Gastrocnemius medialis (tissue), 4 donors: ENCODE results near the gene MAP10.

Experiments
- POLR2A ChIP-seq, 2 donors: fragments of 450-650 bp; IDR thresholded peaks; one replicate each; pipeline ENCODE4 v1.6.1; 2017; ENCODE audit warnings: antibody characterized with exemption in 2 of 2, mild to moderate bottlenecking in 2 of 2, moderate library complexity in 2 of 2
- TF ChIP-seq, protein P1 (sequence below), 5 experiments: fragments of 450-650 bp in 3 of 5; fragments of 200-600 bp in 2 of 5; sonication (generic) in 2 of 5; IDR thresholded peaks in 4 of 5; conservative IDR thresholded peaks in 1 of 5; 1 replicate in 4 of 5; 2 replicates in 1 of 5; pipeline ENCODE4 v1.5.1; 2016 to 2019; ENCODE audit warnings: antibody characterized with exemption in 5 of 5, mild to moderate bottlenecking in 3 of 5, moderate library complexity in 3 of 5

DNA sequence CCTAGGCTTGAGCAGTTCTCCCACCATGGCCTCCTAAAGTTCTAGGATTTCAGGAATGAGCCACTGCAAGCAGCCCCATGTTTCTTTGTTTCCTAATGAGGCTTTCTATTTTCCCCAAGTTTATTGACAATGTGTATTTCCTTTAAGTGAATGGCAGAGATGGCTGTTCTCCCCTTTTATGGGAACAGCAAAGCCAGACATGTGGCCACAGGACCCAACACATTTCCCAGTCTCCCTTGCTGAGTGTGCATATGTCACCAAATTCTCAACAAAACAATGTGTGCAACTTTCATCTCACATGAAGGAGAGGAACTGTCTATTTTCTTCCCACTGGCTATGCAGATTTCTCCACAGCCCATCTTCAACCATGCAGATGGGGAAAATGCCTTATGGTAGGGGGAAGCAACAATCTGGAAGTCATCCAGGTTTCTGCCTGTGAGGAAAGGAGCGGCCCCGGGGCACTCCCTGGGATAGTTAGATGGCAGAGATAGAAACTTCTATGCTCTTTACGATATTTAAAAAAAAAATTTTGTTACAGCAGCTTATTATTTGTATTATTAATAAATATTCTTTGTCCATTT is 28.6 kb upstream of the MAP10 start:
- TF ChIP-seq POLR2A (IDR thresholded peaks at IDR 0.05): no peak
- TF ChIP-seq, protein P1, sequence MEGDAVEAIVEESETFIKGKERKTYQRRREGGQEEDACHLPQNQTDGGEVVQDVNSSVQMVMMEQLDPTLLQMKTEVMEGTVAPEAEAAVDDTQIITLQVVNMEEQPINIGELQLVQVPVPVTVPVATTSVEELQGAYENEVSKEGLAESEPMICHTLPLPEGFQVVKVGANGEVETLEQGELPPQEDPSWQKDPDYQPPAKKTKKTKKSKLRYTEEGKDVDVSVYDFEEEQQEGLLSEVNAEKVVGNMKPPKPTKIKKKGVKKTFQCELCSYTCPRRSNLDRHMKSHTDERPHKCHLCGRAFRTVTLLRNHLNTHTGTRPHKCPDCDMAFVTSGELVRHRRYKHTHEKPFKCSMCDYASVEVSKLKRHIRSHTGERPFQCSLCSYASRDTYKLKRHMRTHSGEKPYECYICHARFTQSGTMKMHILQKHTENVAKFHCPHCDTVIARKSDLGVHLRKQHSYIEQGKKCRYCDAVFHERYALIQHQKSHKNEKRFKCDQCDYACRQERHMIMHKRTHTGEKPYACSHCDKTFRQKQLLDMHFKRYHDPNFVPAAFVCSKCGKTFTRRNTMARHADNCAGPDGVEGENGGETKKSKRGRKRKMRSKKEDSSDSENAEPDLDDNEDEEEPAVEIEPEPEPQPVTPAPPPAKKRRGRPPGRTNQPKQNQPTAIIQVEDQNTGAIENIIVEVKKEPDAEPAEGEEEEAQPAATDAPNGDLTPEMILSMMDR (IDR thresholded peaks at IDR 0.05 in 4 of 5, conservative IDR thresholded peaks at IDR 0.05 in 1 of 5): no peak
